Mucosa of stomach (tissue), 1 donor: Measurements from ENCODE around the gene HELQ.
"Not testable (repeated sequence)": the region's sequence is repeated elsewhere in the genome, so short reads cannot be mapped to it uniquely, and the experiment has no call there.

ENCODE experiments used
- H3K27me3 ChIP-seq: one replicate; pipeline ENCODE4 v1.7.0; 2013; ENCODE audit warnings: mild to moderate bottlenecking, low read length; ENCODE audit not compliant: control insufficient read depth, insufficient read depth
- H3K36me3 ChIP-seq: one replicate; pipeline ENCODE4 v1.7.0; 2013; ENCODE audit warnings: low read length; ENCODE audit not compliant: control insufficient read depth, insufficient read depth
- H3K4me1 ChIP-seq: one replicate; pipeline ENCODE4 v1.7.0; 2013; ENCODE audit warnings: mild to moderate bottlenecking, low read length; ENCODE audit not compliant: control insufficient read depth, insufficient read depth
- H3K4me3 ChIP-seq: one replicate; pipeline ENCODE4 v1.7.0; 2013; ENCODE audit warnings: low read length
- H3K9ac ChIP-seq: one replicate; pipeline ENCODE4 v1.7.0; 2013; ENCODE audit warnings: mild to moderate bottlenecking, low read length, moderate library complexity
- H3K9me3 ChIP-seq: one replicate; pipeline ENCODE4 v1.7.0; 2013; ENCODE audit warnings: mild to moderate bottlenecking, low read length, moderate library complexity; ENCODE audit not compliant: control insufficient read depth
- donor health status: Pancreatic carcinoma.

The HELQ gene

GRCh38 chr4:83455281-83456183 is at the start of gene HELQ, which contains the start of gene MRPS18C:
HELQ (minus strand) TSS chr4:83455823; CDS start chr4:83455693, 130 bp downstream.
MRPS18C (plus strand) TSS chr4:83456058; CDS start chr4:83456078, 20 bp downstream.
- no peaks in the 10 kb centered on the region for H3K36me3 ChIP-seq
- H3K4me1 ChIP-seq, result no peaks in the 10 kb centered on the region
- H3K27me3 ChIP-seq, result no peaks in the 10 kb centered on the region
- H3K9me3 ChIP-seq, result no peaks in the 10 kb centered on the region
- H3K4me3 ChIP-seq, result peak within 1 kb of the TSS; percentile 90
- H3K9ac ChIP-seq, result peak within 1 kb of the TSS; percentile 95

GRCh38 chr4:83504996-83505395 is 49.4 kb upstream of the HELQ start:
- H3K27me3 ChIP-seq, result peaks cover 2% of the 10 kb centered on the region
- H3K36me3 ChIP-seq, result no peaks in the 10 kb centered on the region
- H3K9ac ChIP-seq, result no peak overlapping the region
- H3K4me3 ChIP-seq, result no peak overlapping the region
- H3K9me3 ChIP-seq, result no peaks in the 10 kb centered on the region
- no peaks in the 10 kb centered on the region for H3K4me1 ChIP-seq

GRCh38 chr4:83504503-83504902 is 48.9 kb upstream of the HELQ start:
- Histone ChIP-seq H3K4me3 (no peak overlapping the region), H3K9me3 (no peaks in the 10 kb centered on the region), H3K36me3 (no peaks in the 10 kb centered on the region), H3K4me1 (no peaks in the 10 kb centered on the region), H3K9ac (no peak overlapping the region), H3K27me3 (peaks cover 2% of the 10 kb centered on the region)

- H3K9ac ChIP-seq, result no peak overlapping the region
- no peaks in the 10 kb centered on the region for H3K9me3 ChIP-seq
- peaks cover 2% of the 10 kb centered on the region for H3K27me3 ChIP-seq
- no peaks in the 10 kb centered on the region for H3K36me3 ChIP-seq
- no peak overlapping the region for H3K4me3 ChIP-seq
- no peaks in the 10 kb centered on the region for H3K4me1 ChIP-seq
Observed at GRCh38 chr4:83503974-83504373, 48.4 kb upstream of the HELQ start.

GRCh38 chr4:83501671-83502070 is 46.0 kb upstream of the HELQ start:
- H3K4me1 ChIP-seq, H3K4me3 ChIP-seq, H3K9ac ChIP-seq, H3K36me3 ChIP-seq, H3K27me3 ChIP-seq, H3K9me3 ChIP-seq: not testable (repeated sequence)

GRCh38 chr4:83498187-83498586 is 42.6 kb upstream of the HELQ start:
- Histone ChIP-seq H3K36me3 (no peaks in the 10 kb centered on the region), H3K9ac (no peak overlapping the region), H3K4me3 (no peak overlapping the region), H3K4me1 (no peaks in the 10 kb centered on the region), H3K9me3 (no peaks in the 10 kb centered on the region), H3K27me3 (no peaks in the 10 kb centered on the region)

- not testable (repeated sequence) for H3K4me1 ChIP-seq, H3K9me3 ChIP-seq, H3K4me3 ChIP-seq, H3K27me3 ChIP-seq, H3K9ac ChIP-seq, H3K36me3 ChIP-seq
Observed at GRCh38 chr4:83496085-83496917, 40.7 kb upstream of the HELQ start.

- Histone ChIP-seq H3K27me3 (no peaks in the 10 kb centered on the region), H3K9ac (no peak overlapping the region), H3K4me1 (no peaks in the 10 kb centered on the region), H3K4me3 (no peak overlapping the region), H3K36me3 (no peaks in the 10 kb centered on the region), H3K9me3 (no peaks in the 10 kb centered on the region)
Observed at GRCh38 chr4:83490876-83491450, 35.3 kb upstream of the HELQ start.

GRCh38 chr4:83489711-83490326 is 34.2 kb upstream of the HELQ start:
- Histone ChIP-seq H3K4me1 (peaks cover 3% of the 10 kb centered on the region), H3K9ac (no peak overlapping the region), H3K4me3 (no peak overlapping the region), H3K36me3 (no peaks in the 10 kb centered on the region), H3K27me3 (no peaks in the 10 kb centered on the region), H3K9me3 (no peaks in the 10 kb centered on the region)

GRCh38 chr4:83486457-83487129 is 31.0 kb upstream of the HELQ start:
- H3K27me3 ChIP-seq, result no peaks in the 10 kb centered on the region
- H3K4me1 ChIP-seq, result peaks cover 3% of the 10 kb centered on the region
- no peak overlapping the region for H3K9ac ChIP-seq
- H3K36me3 ChIP-seq, result no peaks in the 10 kb centered on the region
- H3K9me3 ChIP-seq, result no peaks in the 10 kb centered on the region
- H3K4me3 ChIP-seq, result no peak overlapping the region
